HG03175 (cell line): ENCODE data around the gene NFKBIE.

Experiments used
- ATAC-seq: cut with Tn5 transposase; IDR thresholded peaks from one replicate; pipeline ENCODE4 v1.9.1; 2021; ENCODE audit warnings: mild to moderate bottlenecking, moderate library complexity; ENCODE audit not compliant: unreplicated experiment

Gene NFKBIE

DNA sequence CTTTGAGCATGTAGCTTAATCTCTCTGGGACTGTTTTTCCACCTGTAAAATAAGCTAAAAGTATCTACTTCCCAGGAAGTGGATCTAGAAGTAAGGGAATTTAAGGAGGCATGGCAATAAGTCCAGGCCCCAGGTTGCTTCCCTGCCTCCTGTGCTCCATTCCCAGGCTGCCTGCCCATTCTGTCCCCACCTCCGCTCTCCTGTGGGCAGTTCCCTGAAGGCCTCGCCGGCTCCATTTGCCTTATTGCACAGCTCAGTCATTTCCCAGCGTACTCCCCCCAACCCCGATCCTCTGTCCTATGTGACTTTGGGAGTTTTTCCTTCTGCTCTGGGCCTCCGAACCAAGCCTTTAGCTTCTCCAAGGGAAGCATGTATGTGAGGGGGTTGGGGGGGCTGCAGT is 37.3 kb downstream of the NFKBIE start:
- no peak for ATAC-seq

DNA sequence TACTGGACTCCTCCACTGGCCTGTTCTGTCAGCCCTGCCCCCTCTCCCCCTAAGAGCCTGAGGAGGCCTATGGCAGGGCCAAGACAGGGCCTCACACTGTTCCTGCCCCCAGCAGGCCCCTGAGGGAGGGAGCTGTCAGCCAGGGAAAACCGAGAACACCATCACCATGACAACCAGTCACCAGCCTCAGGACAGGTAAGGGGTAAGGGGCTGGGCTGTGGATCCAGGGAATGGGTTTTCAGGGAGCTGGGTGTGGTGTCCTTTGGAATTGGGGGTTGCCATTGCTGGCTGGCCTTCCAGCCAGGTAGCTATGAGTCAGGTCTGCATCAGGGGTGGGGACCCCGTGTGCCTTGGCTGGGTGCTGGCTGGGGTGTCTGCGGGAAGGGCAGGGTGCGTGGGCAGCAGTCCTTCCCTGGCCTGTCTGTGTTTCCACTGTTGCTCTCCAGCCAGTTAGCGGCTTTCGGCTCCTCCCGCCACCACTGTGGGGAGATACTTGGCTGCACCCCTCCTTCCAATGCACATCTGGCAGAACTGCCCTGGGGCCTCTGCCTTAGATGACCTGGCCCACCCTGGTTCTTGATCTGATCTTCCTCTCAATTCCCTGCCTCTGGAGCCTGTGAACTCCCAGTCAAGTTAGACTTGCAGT is 38.1 kb downstream of the NFKBIE start:
- no peak for ATAC-seq

DNA sequence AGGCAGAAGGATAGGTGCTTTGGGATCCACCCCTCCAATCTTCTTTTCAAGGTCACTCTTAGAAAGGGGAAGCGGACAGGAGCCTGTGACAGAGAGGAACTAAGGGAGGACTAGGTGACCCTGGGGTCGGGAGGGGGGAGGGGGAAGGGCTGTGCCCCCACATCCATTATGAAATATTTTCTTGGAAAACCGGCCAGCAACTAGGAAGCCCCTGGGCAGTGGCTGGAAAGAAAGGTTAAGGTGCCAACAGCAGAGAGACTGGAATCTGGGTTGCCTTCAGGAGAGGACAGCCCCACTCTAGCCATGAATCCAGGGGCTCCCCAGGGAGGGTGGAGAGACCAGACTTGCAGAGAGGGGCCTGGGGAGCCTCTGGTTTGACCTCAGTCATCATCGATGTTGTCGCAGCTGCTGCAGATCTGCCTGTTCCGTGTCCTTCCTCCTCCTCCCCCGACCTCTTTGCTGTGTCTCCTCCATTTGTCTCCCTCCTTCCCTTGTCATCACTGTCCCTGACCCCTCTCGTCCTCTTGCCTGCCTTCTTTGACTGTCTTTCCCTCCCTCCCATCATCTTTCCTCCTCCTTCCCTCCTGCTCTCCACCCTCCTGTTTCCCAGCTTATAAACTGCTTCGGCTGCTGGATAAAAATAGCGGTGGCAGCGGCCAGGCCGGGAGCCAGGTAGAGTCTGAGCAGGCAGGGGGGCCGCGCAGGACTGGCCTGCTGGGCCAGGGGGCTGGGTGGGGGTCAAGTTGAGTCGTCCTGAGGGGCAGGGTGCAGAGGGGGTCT is 38.8 kb downstream of the NFKBIE start:
- no peak for ATAC-seq

- ATAC-seq = no peak
Measured at GRCh38 chr6:44225579-44226325, 39.6 kb downstream of the NFKBIE start.

GRCh38 chr6:44224965-44225305 is 40.4 kb downstream of the NFKBIE start:
- ATAC-seq = no peak

GRCh38 chr6:44224029-44224964 is 41.1 kb downstream of the NFKBIE start:
- ATAC-seq = no peak

- peak; percentile 57 for ATAC-seq
Measured at GRCh38 chr6:44223319-44224028, 41.9 kb downstream of the NFKBIE start, which contains the start of gene SLC29A1. Gene SLC29A1 (plus strand): TSS chr6:44223595. CDS start chr6:44227314, 3,719 bp downstream.

GRCh38 chr6:44222486-44223318 is 42.6 kb downstream of the NFKBIE start:
- ATAC-seq = no peak

DNA sequence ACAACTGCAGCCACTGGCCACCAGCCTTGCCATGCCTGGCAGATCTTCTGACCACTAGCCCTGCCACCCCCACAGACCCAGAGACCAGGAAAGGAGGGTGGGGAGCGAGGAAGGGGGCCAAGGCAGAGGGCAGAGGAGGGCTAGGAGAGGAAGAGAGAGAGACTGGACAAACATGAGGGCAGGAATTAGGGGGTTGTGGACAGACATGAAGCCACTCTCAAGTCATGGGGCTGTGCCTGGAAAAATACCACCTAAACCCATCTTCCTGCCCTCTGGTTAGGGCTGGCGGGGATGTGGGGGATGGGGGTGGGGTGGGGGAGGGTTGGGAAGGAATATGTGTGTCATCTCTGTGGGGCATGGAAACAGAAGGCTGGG is 43.4 kb downstream of the NFKBIE start:
- no peak for ATAC-seq

GRCh38 chr6:44221291-44221960 is 43.9 kb downstream of the NFKBIE start:
- ATAC-seq = peak; percentile 55

DNA sequence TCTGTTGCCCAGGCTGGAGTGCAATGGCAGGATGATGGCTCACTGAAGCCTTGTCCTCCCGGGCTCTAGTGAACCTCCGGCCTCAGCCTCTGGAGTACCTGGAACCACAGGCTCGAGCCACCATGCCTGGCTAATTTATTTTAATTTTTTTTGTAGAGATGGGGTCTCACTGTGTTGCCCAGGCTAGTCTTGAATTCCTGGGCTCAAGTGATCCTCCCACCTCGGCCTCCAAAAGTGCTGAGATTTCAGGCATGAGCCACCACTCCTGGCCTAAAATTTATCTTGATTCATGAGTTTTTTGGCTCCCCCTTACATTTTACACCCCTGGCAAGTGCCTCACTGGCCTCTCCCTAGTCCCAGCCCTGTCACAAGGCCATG is 44.4 kb downstream of the NFKBIE start:
- no peak for ATAC-seq

DNA sequence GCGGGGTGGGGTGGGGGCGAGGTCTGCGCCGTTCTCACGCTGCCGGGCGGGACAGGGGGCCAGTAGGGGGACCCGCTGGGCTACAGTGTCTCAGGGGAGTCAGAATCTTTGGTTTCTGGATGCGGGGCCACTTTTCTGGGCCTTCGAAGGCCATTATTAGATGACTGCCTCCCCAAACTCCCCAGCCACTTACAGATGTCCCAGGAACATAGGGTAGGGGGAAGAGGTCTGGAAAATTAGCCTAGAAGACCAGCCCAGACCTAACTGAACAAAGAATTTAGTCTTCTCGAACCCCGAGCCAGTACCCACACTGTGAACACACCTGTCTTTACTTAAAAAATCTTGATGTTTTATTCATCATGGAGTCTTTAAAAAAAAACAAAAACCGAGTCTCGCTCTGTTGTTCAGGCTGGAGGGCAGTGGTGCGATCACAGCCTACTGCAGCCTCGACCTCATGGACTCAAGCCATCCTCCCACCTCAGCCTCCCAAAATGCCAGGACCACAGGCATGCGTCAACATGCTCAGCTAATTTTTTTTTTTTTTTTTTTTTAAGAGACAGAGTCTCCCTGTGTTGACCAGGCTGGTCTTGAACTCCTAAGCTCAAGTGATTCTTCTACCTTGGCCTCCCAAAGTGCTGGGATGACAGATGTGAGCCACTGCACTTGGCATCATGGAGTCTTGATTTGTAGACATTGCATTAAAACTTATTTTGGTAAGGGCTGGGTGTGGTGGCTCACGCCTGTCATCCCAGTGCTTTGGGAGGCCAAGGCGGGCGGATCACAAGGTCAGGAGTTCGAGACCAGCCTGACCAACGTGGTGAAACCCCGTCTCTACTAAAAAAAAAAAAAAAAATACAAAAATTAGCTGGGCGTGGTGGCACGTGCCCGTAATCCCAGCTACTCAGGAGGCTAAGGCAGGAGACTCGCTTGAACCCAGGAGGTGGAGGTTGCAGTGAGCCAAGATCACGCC is 45.3 kb downstream of the NFKBIE start:
- ATAC-seq = no peak

DNA sequence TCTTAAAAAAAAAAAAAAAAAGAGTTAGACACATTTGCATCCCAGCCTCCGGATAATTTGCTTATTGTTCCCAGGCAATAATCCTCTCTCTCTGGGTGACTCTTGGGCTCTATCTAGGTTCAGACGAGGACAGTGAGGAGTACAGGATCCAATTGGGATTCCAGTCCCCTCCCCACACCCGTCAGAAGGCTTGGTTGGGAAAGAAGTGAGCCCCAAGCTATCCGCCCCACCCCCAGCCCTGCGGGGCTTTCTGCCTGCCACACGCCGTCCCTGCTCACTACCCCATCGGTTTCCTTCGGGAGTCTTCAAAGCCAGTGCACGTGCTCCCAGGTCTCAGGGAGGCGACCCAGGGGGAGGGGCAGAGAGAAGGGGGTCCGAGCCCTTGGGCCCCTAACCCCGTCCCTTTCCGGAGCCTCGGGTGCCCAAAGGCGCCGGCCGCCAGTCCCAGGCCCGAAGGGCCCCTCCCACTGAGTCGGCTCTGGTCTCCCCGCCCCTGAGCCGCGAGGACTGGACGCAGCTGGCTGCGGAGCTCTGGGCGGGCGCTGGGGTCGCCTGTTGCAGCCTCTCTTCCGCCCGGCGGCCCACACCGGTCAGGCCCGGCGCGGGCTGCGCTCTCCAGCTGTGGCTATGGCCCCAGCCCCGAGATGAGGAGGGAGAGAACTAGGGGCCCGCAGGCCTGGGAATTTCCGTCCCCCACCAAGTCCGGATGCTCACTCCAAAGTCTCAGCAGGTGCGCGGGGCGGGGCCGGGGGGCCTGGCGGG is 46.1 kb downstream of the NFKBIE start:
- peak; percentile 57 for ATAC-seq

DNA sequence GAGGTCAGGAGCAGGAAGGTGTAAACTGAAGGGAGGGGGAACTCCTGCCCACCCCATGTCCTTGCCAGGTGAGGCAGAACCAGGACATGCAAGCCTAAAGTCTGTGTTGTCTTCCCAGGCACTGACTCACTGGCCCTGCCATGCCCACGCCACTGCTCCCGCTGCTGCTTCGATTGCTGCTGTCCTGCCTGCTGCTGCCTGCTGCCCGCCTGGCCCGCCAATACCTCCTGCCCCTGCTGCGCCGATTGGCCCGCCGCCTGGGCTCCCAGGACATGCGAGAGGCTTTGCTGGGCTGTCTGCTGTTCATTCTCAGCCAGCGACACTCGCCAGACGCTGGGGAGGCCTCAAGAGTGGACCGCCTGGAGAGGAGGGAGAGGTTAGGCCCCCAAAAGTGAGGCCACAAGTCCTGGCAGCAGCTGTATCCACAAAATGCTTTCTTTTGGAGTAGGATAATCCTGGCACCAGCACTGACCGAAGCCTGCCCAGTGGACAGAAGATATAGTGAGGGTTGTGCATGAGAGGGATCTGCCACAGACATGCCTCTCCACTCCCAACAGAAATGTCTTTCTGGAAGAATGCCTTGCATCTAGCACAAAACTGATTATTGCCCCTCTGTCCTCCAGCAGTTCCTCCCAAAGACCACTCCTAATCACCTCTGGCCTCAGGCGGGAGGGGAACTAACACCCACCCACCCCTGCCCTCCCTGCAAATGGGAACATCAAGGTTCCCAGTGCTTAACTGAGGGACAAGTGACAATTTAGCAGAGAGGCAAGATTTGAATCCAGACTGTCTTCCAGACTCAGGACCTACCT is 47.8 kb downstream of the NFKBIE start:
- ATAC-seq = no peak

DNA sequence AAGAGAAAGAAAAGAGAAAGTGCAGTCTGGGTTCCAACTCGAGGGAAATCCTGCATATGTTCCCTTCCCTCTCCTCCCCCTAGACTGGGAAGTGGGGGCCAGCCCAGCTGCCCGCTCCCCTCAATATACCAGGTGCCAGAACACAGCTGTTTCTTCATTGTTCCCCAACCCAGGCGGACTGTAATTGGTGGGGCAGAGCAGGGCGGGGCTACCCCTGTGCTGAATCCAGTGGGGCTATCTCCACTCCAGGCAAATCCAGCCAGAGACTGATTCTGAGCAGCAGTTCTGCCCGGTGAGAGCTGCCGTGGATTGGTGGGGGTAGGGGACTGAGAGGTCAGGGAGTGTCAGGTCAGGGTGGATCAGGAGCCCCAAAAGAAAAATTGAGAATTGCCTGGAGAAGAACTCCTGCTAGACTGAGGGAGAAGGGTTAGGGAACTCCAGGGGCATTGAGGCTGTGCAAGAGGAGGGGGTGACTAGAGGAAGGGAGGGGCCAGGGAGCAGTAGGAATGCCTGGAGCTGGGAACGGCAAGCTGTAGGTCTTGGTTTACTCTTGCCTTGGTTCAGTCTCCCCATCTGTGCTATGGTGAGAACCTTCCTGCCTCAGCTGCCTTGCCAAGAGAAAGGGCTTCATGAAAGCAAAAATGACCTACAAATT is 48.5 kb downstream of the NFKBIE start, which contains the start of gene MYMX:
Gene MYMX, plus strand, starts transcription at position 250 of the 655 bp plus-strand sequence. CDS start 546 bp downstream, outside the sequence.
- ATAC-seq = no peak
